SK-N-SH (cell line): ENCODE data around the gene RAMP1. TPM values are rescaled to one million over a fixed set of nuclear protein-coding genes. Genes with fewer than 3 reads are reported as not detected.

Experiments
- CTCF ChIA-PET: fragments of 300-600, 350-600 bp; formaldehyde crosslinking; extraction: SDS; loops from one replicate; lab custom pipeline; 2021; lab: Yijun Ruan, JAX
- POLR2A ChIA-PET: fragments of 350-600 bp; sonication (Branson Sonifier 250); formaldehyde crosslinking; extraction: SDS; loops from one replicate; lab custom pipeline; 2020; ENCODE audit warnings: antibody characterized with exemption, inconsistent platforms; lab: Yijun Ruan, JAX
- DNase-seq: peaks from one replicate; pipeline ENCODE4 v3.0.0; 2012
- H2AFZ ChIP-seq: fragments of 200-600 bp; sonication (generic); 2 replicates; pipeline ENCODE4 v1.8.1; 2016; ENCODE audit warnings: antibody characterized with exemption, mild to moderate bottlenecking, low read depth
- H3F3A ChIP-seq: fragments of 200-600 bp; sonication (generic); replicated peaks from 2 replicates; pipeline ENCODE3; 2016; ENCODE audit warnings: antibody characterized with exemption, mild to moderate bottlenecking; ENCODE audit not compliant: insufficient read depth
- H3K27ac ChIP-seq, 2 experiments: fragments of 200-500 bp in 1 of 2; fragments of 200-600 bp in 1 of 2; sonication (Bioruptor generic) in 1 of 2; sonication (generic), shearing (Covaris generic) in 1 of 2; 2 replicates each; pipeline versions ENCODE4 v1.5.1 to v1.6.1; 2014 to 2016; ENCODE audit warnings: low read depth in 2 of 2, inconsistent platforms in 1 of 2, low read length in 1 of 2, mild to moderate bottlenecking in 1 of 2, mixed read lengths in 1 of 2
- H3K27me3 ChIP-seq: fragments of 200-600 bp; sonication (generic), shearing (Covaris generic); 2 replicates; pipeline ENCODE4 v1.6.1; 2016; ENCODE audit warnings: mixed run types; ENCODE audit not compliant: insufficient read depth
- H3K36me3 ChIP-seq, 2 experiments: fragments of 200-500 bp in 1 of 2; fragments of 200-600 bp in 1 of 2; sonication (Bioruptor generic) in 1 of 2; sonication (generic) in 1 of 2; replicated peaks in 1 of 2; 2 replicates each; pipeline versions ENCODE3 to v1.5.1; 2014 to 2016; ENCODE audit warnings: low read length in 1 of 2, mild to moderate bottlenecking in 1 of 2; ENCODE audit not compliant: insufficient read depth in 2 of 2, control insufficient read depth in 1 of 2
- H3K4me1 ChIP-seq, 2 experiments: fragments of 200-500 bp in 1 of 2; fragments of 200-600 bp in 1 of 2; sonication (Bioruptor generic) in 1 of 2; sonication (generic), shearing (Covaris generic) in 1 of 2; 2 replicates each; pipeline versions ENCODE4 v1.5.1 to v1.6.1; 2014 to 2016; ENCODE audit warnings: low read depth in 1 of 2, low read length in 1 of 2, mixed run types in 1 of 2; ENCODE audit not compliant: insufficient read depth in 2 of 2, control insufficient read depth in 1 of 2
- H3K4me2 ChIP-seq: fragments of 200-600 bp; sonication (generic), shearing (Covaris generic); 2 replicates; pipeline ENCODE4 v1.6.1; 2017; ENCODE audit warnings: mixed run types
- H3K4me3 ChIP-seq, 2 experiments: fragments of 200-500 bp in 1 of 2; fragments of 200-600 bp in 1 of 2; sonication (Bioruptor generic) in 1 of 2; sonication (generic), shearing (Covaris generic) in 1 of 2; 2 replicates each; pipeline versions ENCODE4 v1.5.1 to v1.8.1; 2014 to 2016; ENCODE audit warnings: low read depth in 2 of 2, inconsistent platforms in 1 of 2, low read length in 1 of 2, mild to moderate bottlenecking in 1 of 2, mixed read lengths in 1 of 2, moderate library complexity in 1 of 2
- H3K79me2 ChIP-seq: fragments of 200-600 bp; sonication (generic); 2 replicates; pipeline ENCODE4 v1.8.1; 2017; ENCODE audit warnings: mild to moderate bottlenecking; ENCODE audit not compliant: insufficient read depth
- H3K9ac ChIP-seq: fragments of 200-600 bp; sonication (generic); 2 replicates; pipeline ENCODE4 v1.6.1; 2017; ENCODE audit warnings: mixed run types
- H3K9me2 ChIP-seq: fragments of 200-600 bp; sonication (generic); 2 replicates; pipeline ENCODE4 v1.6.1; 2017; ENCODE audit warnings: mixed run types
- H3K9me3 ChIP-seq: fragments of 200-600 bp; sonication (generic); 2 replicates; pipeline ENCODE4 v1.6.1; 2017; ENCODE audit warnings: mixed run types, mild to moderate bottlenecking, moderate library complexity
- H4K20me1 ChIP-seq: fragments of 200-600 bp; sonication (generic); 2 replicates; pipeline ENCODE4 v1.6.1; 2017; ENCODE audit warnings: mild to moderate bottlenecking, mixed run types; ENCODE audit not compliant: insufficient read depth
- ELF1 ChIP-seq: IDR thresholded peaks from 2 replicates; pipeline ENCODE4 v1.4.0; 2012
- EP300 ChIP-seq, 2 experiments: IDR thresholded peaks; 2 replicates each; pipeline versions ENCODE4 v1.4.0 to v1.6.1; 2012; ENCODE audit warnings: borderline replicate concordance in 1 of 2, low read depth in 1 of 2, low read length in 1 of 2
- EZH2phosphoT487 ChIP-seq: fragments of 200-600 bp; sonication (generic); IDR thresholded peaks from 2 replicates; pipeline ENCODE4 v1.6.1; 2017; ENCODE audit warnings: low read depth, mixed run types, mild to moderate bottlenecking, antibody characterized with exemption, moderate library complexity, borderline replicate concordance
- FOSL2 ChIP-seq: IDR thresholded peaks from 2 replicates; pipeline ENCODE4 v1.4.0; 2012; ENCODE audit warnings: low read depth, mild to moderate bottlenecking, moderate library complexity, borderline replicate concordance
- IRF3 ChIP-seq: fragments of 150-350 bp; IDR thresholded peaks from 2 replicates; pipeline ENCODE4 v1.6.1; 2016; ENCODE audit warnings: mild to moderate bottlenecking, low read depth, low read length
- JUND ChIP-seq: IDR thresholded peaks from 2 replicates; pipeline ENCODE4 v1.4.0; 2012
- PBX3 ChIP-seq: IDR thresholded peaks from 2 replicates; pipeline ENCODE4; 2012
- RAD21 ChIP-seq: IDR thresholded peaks from 2 replicates; pipeline ENCODE4 v1.6.1; 2012; ENCODE audit warnings: mild to moderate bottlenecking, low read length
- RCOR1 ChIP-seq: fragments of 150-350 bp; IDR thresholded peaks from 2 replicates; pipeline ENCODE4 v1.6.1; 2017; ENCODE audit warnings: antibody characterized with exemption, low read length
- SIN3A ChIP-seq: IDR thresholded peaks from 2 replicates; pipeline ENCODE4 v1.6.1; 2012; ENCODE audit warnings: low read depth, mild to moderate bottlenecking, low read length, moderate library complexity, borderline replicate concordance
- SMC3 ChIP-seq: IDR thresholded peaks from 2 replicates; pipeline ENCODE4 v1.6.1; 2012; ENCODE audit warnings: low read depth, low read length, improper control_type of control experiment
- TAF1 ChIP-seq: IDR thresholded peaks from 2 replicates; pipeline ENCODE4 v1.6.1; 2012; ENCODE audit warnings: low read depth, mild to moderate bottlenecking, low read length, moderate library complexity, borderline replicate concordance
- TCF12 ChIP-seq: IDR thresholded peaks from 2 replicates; pipeline ENCODE4 v1.4.0; 2012
- YY1 ChIP-seq: IDR thresholded peaks from 2 replicates; pipeline ENCODE4 v1.4.0; 2012; ENCODE audit warnings: low read depth, mild to moderate bottlenecking
- WGBS: methylation state at CpG from one replicate; pipeline ENCODE4 v1.1.6; 2017; ENCODE audit warnings: low lambda C conversion rate; 5-methylcytosine and 5-hydroxymethylcytosine counted together
- polyA plus RNA-seq, 3 experiments: library from polyadenylated mRNA; depleted of rRNA; stranded (reverse); fragments of >200 nt; gene quantifications; 2 replicates each; pipeline ENCODE4 v1.2.3, GENCODE V29; 2012
- TF ChIP-seq, protein P1 (sequence below): IDR thresholded peaks from 2 replicates; pipeline ENCODE4 v1.4.0; 2012; ENCODE audit warnings: low read depth, borderline replicate concordance

RAMP1 gene
- polyA plus RNA-seq, 1 of the 3 experiments (the other 2 are of a cell fraction) = 27.9 TPM

DNA sequence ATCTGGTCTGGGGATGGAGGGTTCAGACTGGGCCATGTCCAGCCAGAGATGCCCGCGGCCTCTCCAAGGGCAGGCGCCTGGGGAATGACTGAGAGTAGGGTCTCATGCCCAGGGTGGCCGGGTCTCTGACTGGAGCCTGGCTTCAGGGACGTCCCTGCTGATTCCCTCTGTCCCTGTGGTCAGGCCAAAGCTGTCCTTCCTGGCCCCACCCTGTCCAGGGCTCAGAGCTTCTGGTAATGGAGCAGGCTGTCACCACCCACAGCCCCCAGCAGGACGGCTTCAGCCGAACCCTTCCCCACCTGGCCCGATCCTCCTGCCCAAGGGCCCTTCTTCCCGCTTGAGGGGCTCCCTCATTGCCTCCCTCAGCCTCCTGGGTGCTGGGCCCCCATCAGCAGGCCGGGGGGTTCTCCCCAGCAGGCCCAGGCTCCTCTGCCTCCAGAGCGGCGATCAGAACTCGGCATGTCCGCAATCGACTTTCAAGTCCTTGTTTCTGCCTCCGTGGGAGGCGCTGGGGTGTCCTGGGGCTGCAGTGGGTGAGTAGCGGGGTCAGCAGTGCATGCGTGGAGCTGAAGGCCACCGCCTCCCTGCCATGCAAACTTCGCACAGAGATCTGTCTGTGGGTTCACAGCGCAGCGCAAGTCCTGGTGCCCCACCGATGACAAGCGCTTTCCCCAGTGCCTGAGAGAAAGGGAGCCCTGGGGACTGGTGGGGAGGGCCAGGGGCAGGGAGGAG, 18.3 kb downstream of the RAMP1 start (continued):
- TF ChIP-seq, protein P1, sequence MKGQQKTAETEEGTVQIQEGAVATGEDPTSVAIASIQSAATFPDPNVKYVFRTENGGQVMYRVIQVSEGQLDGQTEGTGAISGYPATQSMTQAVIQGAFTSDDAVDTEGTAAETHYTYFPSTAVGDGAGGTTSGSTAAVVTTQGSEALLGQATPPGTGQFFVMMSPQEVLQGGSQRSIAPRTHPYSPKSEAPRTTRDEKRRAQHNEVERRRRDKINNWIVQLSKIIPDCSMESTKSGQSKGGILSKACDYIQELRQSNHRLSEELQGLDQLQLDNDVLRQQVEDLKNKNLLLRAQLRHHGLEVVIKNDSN = no peak
- TF ChIP-seq TAF1 (no peak), JUND (no peak), FOSL2 (no peak), IRF3 (no peak), SIN3A (no peak), RAD21 (no peak)

DNA sequence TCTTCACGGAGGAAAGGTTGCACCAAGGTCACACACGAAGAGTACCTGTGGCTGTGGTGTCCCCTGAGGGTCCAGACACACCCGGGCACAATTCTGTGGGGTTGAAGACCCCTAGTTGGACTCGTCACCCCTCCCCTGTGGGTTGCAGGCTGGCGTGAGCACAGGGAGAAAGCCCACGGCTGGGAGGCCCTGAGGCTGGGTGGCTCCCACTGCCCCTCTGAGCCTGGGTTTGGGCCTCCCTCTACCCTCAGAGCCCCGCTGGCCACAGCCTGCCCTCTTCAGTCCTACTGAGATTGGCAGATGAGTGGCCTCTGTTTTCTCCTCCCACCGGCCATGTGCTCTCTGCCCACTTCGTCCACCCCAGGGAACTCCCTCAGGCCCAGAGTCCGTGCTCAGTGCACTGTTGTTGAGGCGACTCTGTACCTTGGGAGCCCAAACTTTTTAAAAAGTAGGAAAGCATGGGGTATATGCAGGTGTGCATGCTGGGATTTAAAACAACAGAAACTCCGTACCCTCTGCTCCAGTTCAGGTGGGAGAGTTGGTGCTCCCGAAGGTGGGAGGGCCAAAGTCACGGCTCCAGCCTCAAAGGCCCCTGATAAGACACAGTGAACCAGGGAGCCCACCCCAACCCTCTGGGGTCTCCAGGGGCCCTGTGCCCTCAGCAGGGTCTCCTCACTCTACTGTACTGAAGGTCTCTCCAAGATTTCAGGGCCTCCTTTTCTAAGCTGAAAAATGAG, 19.1 kb downstream of the RAMP1 start:
- ChIA-PET POLR2A (no interaction called here), CTCF (interaction anchor here (1.1 kb wide), 1 partner anchor 13 kb away, joined by 3 read pairs; no protein-coding TSS in a partner anchor)
- H3K4me3 ChIP-seq = no peak overlapping the region
- H3K79me2 ChIP-seq = no peaks in the 10 kb centered on the region
- 0 out of 2 replicates have a peak overlapping the region, but pooled peaks have one; percentile 22 for H2AFZ ChIP-seq
- no peaks in the 10 kb centered on the region for H4K20me1 ChIP-seq
- 93% methylated on average over 13 of the region's 14 CpGs for WGBS
- peak overlapping the region in 1 of 2 experiments; percentile 79; a peak in 2 of 4 replicates for H3K27ac ChIP-seq
- no peak overlapping the region for H3K4me2 ChIP-seq
- H3K36me3 ChIP-seq = peaks cover 0 to 2% of the 10 kb centered on the region in 2 experiments
- no peaks in the 10 kb centered on the region for H3K9me3 ChIP-seq
- TF ChIP-seq, protein P1 = no peak
- TF ChIP-seq YY1 = no peak
- no peak for TF ChIP-seq EP300 (IDR thresholded peaks at IDR 0.05; ENCODE audit: borderline replicate concordance in 1 of 2, low read depth in 1 of 2, low read length in 1 of 2)
- no peak for TF ChIP-seq ELF1
- no peak for TF ChIP-seq TCF12
- no peak for TF ChIP-seq FOSL2
- no peak for TF ChIP-seq SMC3
- no peak for TF ChIP-seq TAF1
- no peak for TF ChIP-seq PBX3
- no peak for TF ChIP-seq RCOR1
- no peak for TF ChIP-seq EZH2phosphoT487
- H3K4me1 ChIP-seq = peaks cover 13 to 77% of the 10 kb centered on the region in 2 experiments; a peak in 3 of 4 replicates
- H3K9me2 ChIP-seq = no peaks in the 10 kb centered on the region
- H3K27me3 ChIP-seq = no peaks in the 10 kb centered on the region
- no peaks in the 10 kb centered on the region for H3F3A ChIP-seq
- H3K9ac ChIP-seq = no peak overlapping the region
- no peak for DNase-seq
